RWPE1 (cell line): ENCODE data around the gene BAZ1A.

Experiments used
- CTCF ChIA-PET: fragments of 350-600 bp; sonication (Branson Sonifier 250); formaldehyde crosslinking; extraction: SDS; loops from one replicate; lab custom pipeline; 2021; lab: Yijun Ruan, JAX
- POLR2A ChIA-PET: fragments of 400-600 bp; formaldehyde crosslinking; extraction: SDS; loops from one replicate; lab custom pipeline; 2020; ENCODE audit warnings: antibody characterized with exemption; ENCODE audit not compliant: low non-redundant PET; lab: Yijun Ruan, JAX
- DNase-seq: peaks from one replicate; pipeline ENCODE4 v3.0.0; 2012; ENCODE audit warnings: low spot score
- H3K27ac ChIP-seq: fragments of 450-650 bp; 2 replicates; pipeline ENCODE4 v1.5.1; 2017
- CTCF ChIP-seq: fragments of 450-650 bp; conservative IDR thresholded peaks from 2 replicates; pipeline ENCODE4 v1.5.1; 2017; ENCODE audit warnings: low read depth, mild to moderate bottlenecking

BAZ1A gene

GRCh38 chr14:34911209-34912150 is 36.3 kb upstream of the BAZ1A start:
- CTCF ChIA-PET, result no interaction called here
- POLR2A ChIA-PET, result no interaction called here
- H3K27ac ChIP-seq, result no peak overlapping the region
- TF ChIP-seq CTCF, result no peak
- DNase-seq, result no peak

GRCh38 chr14:34906287-34906686 is 31.1 kb upstream of the BAZ1A start:
- no peak for DNase-seq
- no peak for TF ChIP-seq CTCF
- H3K27ac ChIP-seq, result no peak overlapping the region
- ChIA-PET CTCF (no interaction called here), POLR2A (no interaction called here)

- ChIA-PET CTCF (interaction anchor here (0.6 kb wide), 2 partner anchors 292 to 432 kb away, joined by 3 read pairs; no protein-coding TSS in a partner anchor), POLR2A (no interaction called here)
- no peak for TF ChIP-seq CTCF
- DNase-seq, result no peak
- H3K27ac ChIP-seq, result no peak overlapping the region
These were observed 20.1 kb upstream of the BAZ1A start for GRCh38 chr14:34895277-34895676.

- ChIA-PET POLR2A (no interaction called here), CTCF (no interaction called here)
- H3K27ac ChIP-seq, result no peak overlapping the region
- no peak for DNase-seq
- TF ChIP-seq CTCF, result no peak
These were observed 15.8 kb upstream of the BAZ1A start for GRCh38 chr14:34890937-34891336.

- DNase-seq, result no peak
- CTCF ChIA-PET, result no interaction called here
- POLR2A ChIA-PET, result no interaction called here
- no peak overlapping the region for H3K27ac ChIP-seq
- no peak for TF ChIP-seq CTCF
These were observed 13.0 kb upstream of the BAZ1A start for GRCh38 chr14:34888186-34888585.

GRCh38 chr14:34883954-34884353 is 8.8 kb upstream of the BAZ1A start:
- CTCF ChIA-PET, result no interaction called here
- no peak for DNase-seq
- no peak for TF ChIP-seq CTCF
- POLR2A ChIA-PET, result interaction anchor here (0.6 kb wide), 1 partner anchor 9 kb away, joined by 3 read pairs; the partner anchor contains the start of gene BAZ1A
- H3K27ac ChIP-seq, result no peak overlapping the region
